Measurements from ENCODE around the gene FAAH.
A peak's percentile ranks its signal among the peaks of the same experiment; 100 is the strongest.
"Not testable (repeated sequence)": the region's sequence is repeated elsewhere in the genome, so short reads cannot be mapped to it uniquely, and the experiment has no call there.

FAAH gene

GRCh38 chr1:46394108-46394871 lies at the start of gene FAAH:
TSS of gene FAAH (plus strand) at chr1:46394317. CDS start at chr1:46394349, 32 bp downstream.
- no peak for TF ChIP-seq CTCF (IDR thresholded peaks at IDR 0.05; ENCODE audit: low read depth, low read length, missing control alignments)
- Histone ChIP-seq H3K27ac (no peak within 1 kb of the TSS), H3K36me3 (replicated peaks) (no peaks in the 10 kb centered on the region), H3K4me3 (ENCODE audit: low read depth, low read length) (peak within 1 kb of the TSS; percentile 24), H3K27me3 (replicated peaks) (peaks cover 21% of the 10 kb centered on the region)
- DNase-seq = no peak
- in situ Hi-C loops (cut with HindIII; ENCODE audit: low pct_ligation_motif_present, low sequenced_read_pairs) = no loop called here

- Histone ChIP-seq H3K4me3 (ENCODE audit: low read depth, low read length) (no peak overlapping the region), H3K27me3 (replicated peaks) (no peaks in the 10 kb centered on the region), H3K36me3 (replicated peaks) (peaks cover 44% of the 10 kb centered on the region), H3K27ac (no peak overlapping the region)
- no peak for DNase-seq
- no peak for TF ChIP-seq CTCF (IDR thresholded peaks at IDR 0.05; ENCODE audit: low read depth, low read length, missing control alignments)
- in situ Hi-C loops (cut with HindIII; ENCODE audit: low pct_ligation_motif_present, low sequenced_read_pairs) = no loop called here
These were observed 49.6 kb upstream of the FAAH start for GRCh38 chr1:46344481-46344880.

GRCh38 chr1:46345281-46345680 lies 48.8 kb upstream of the FAAH start:
- in situ Hi-C loops (cut with HindIII; ENCODE audit: low pct_ligation_motif_present, low sequenced_read_pairs) = no loop called here
- no peak for TF ChIP-seq CTCF (IDR thresholded peaks at IDR 0.05; ENCODE audit: low read depth, low read length, missing control alignments)
- no peak for DNase-seq
- Histone ChIP-seq H3K4me3 (ENCODE audit: low read depth, low read length) (no peak overlapping the region), H3K27me3 (replicated peaks) (no peaks in the 10 kb centered on the region), H3K36me3 (replicated peaks) (peaks cover 52% of the 10 kb centered on the region), H3K27ac (no peak overlapping the region)

- no peak for TF ChIP-seq CTCF (IDR thresholded peaks at IDR 0.05; ENCODE audit: low read depth, low read length, missing control alignments)
- no peak for DNase-seq
- Histone ChIP-seq H3K4me3 (ENCODE audit: low read depth, low read length) (no peak overlapping the region), H3K27me3 (replicated peaks) (no peaks in the 10 kb centered on the region), H3K27ac (no peak overlapping the region), H3K36me3 (replicated peaks) (peaks cover 67% of the 10 kb centered on the region)
- in situ Hi-C loops (cut with HindIII; ENCODE audit: low pct_ligation_motif_present, low sequenced_read_pairs) = no loop called here
These were observed 41.8 kb upstream of the FAAH start for GRCh38 chr1:46352363-46352762.

GRCh38 chr1:46355920-46356319 lies 38.2 kb upstream of the FAAH start:
- H3K4me3 ChIP-seq (ENCODE audit: low read depth, low read length); in situ Hi-C loops (cut with HindIII; ENCODE audit: low pct_ligation_motif_present, low sequenced_read_pairs); H3K27me3 ChIP-seq (replicated peaks); DNase-seq; H3K27ac ChIP-seq: not testable (repeated sequence)
- peaks cover 51% of the 10 kb centered on the region for H3K36me3 ChIP-seq (replicated peaks)

- in situ Hi-C loops (cut with HindIII; ENCODE audit: low pct_ligation_motif_present, low sequenced_read_pairs) = no loop called here
- H3K4me3 ChIP-seq (ENCODE audit: low read depth, low read length) = no peak overlapping the region
- DNase-seq = no peak
- H3K36me3 ChIP-seq (replicated peaks) = peaks cover 48% of the 10 kb centered on the region
- no peak overlapping the region for H3K27ac ChIP-seq
- no peak for TF ChIP-seq CTCF (IDR thresholded peaks at IDR 0.05; ENCODE audit: low read depth, low read length, missing control alignments)
- no peaks in the 10 kb centered on the region for H3K27me3 ChIP-seq (replicated peaks)
These were observed 32.0 kb upstream of the FAAH start for GRCh38 chr1:46362158-46362557.
